ENCODE results near the gene SH3GL1.

DNA sequence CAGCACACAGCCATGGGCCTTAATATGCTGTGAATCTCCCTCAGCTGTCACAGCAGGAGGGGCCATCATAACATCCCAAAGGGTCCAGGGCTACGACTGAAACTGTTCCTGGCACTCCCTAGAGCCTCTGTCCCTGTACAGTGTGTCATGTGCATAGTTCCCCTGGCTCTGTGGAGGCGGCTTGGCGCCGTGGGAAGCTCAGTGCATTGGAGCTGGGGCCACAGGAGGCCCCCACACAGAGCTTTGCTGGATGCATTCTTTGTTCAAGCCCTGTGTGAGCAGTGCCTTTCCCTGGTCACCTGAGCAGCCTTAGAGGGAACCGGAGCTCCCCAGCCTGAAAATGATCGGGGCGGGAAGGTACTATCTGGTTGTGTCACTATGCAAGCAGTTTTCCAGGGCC, 35.9 kb upstream of the SH3GL1 start:
- TF ChIP-seq POLR2A (IDR thresholded peaks at IDR 0.05; ENCODE audit: low read depth) (no peak), POLR2AphosphoS5 (IDR thresholded peaks at IDR 0.05) (no peak)
- TF ChIP-seq, protein P1, sequence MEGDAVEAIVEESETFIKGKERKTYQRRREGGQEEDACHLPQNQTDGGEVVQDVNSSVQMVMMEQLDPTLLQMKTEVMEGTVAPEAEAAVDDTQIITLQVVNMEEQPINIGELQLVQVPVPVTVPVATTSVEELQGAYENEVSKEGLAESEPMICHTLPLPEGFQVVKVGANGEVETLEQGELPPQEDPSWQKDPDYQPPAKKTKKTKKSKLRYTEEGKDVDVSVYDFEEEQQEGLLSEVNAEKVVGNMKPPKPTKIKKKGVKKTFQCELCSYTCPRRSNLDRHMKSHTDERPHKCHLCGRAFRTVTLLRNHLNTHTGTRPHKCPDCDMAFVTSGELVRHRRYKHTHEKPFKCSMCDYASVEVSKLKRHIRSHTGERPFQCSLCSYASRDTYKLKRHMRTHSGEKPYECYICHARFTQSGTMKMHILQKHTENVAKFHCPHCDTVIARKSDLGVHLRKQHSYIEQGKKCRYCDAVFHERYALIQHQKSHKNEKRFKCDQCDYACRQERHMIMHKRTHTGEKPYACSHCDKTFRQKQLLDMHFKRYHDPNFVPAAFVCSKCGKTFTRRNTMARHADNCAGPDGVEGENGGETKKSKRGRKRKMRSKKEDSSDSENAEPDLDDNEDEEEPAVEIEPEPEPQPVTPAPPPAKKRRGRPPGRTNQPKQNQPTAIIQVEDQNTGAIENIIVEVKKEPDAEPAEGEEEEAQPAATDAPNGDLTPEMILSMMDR (IDR thresholded peaks at IDR 0.05) = no peak
